Endothelial cell of umbilical vein (primary cell): ENCODE measurements around the gene CCND2.

ENCODE experiments used
- EZH2 ChIP-seq: IDR thresholded peaks from 2 replicates; pipeline ENCODE4 v1.6.1; 2012; ENCODE audit warnings: borderline replicate concordance, low read depth, mild to moderate bottlenecking, moderate library complexity, low read length, inconsistent platforms; ENCODE audit not compliant: severe bottlenecking
- FOS ChIP-seq: IDR thresholded peaks from 2 replicates; pipeline ENCODE4 v1.6.1; 2011; ENCODE audit warnings: mild to moderate bottlenecking, low read length, moderate library complexity, borderline replicate concordance; ENCODE audit not compliant: insufficient read depth
- GATA2 ChIP-seq: IDR thresholded peaks from 2 replicates; pipeline ENCODE4 v1.7.0; 2011; ENCODE audit warnings: low read depth, mild to moderate bottlenecking, moderate library complexity, mixed read lengths, low read length; ENCODE audit not compliant: insufficient read length, insufficient read depth
- JUN ChIP-seq: IDR thresholded peaks from 2 replicates; pipeline ENCODE4 v1.6.1; 2011; ENCODE audit warnings: borderline replicate concordance, low read depth; ENCODE audit not compliant: insufficient read length, insufficient read depth
- MAX ChIP-seq: IDR thresholded peaks from 2 replicates; pipeline ENCODE4 v1.6.1; 2011; ENCODE audit not compliant: insufficient read depth, insufficient read length
- MYC ChIP-seq: IDR thresholded peaks from one replicate; pipeline ENCODE4 v1.6.1; 2011; ENCODE audit warnings: mild to moderate bottlenecking, low read depth, low read length
- POLR2A ChIP-seq: IDR thresholded peaks from 2 replicates; pipeline ENCODE4 v1.6.1; 2012; ENCODE audit warnings: low read depth, mild to moderate bottlenecking, control low read depth, low read length
- POLR2AphosphoS5 ChIP-seq: IDR thresholded peaks from 2 replicates; pipeline ENCODE4 v1.6.1; 2012; ENCODE audit warnings: low read depth, mild to moderate bottlenecking, control low read depth, low read length, moderate library complexity; ENCODE audit not compliant: insufficient read depth
- TF ChIP-seq, protein P1 (sequence below), 2 donors: IDR thresholded peaks; 1 replicate in 1 of 2; 2 replicates in 1 of 2; pipeline ENCODE4 v1.5.1; 2011; ENCODE audit warnings: low read length in 2 of 2, mild to moderate bottlenecking in 2 of 2, moderate library complexity in 2 of 2, control low read depth in 1 of 2, inconsistent platforms in 1 of 2, low read depth in 1 of 2; ENCODE audit not compliant: insufficient read depth in 1 of 2; ENCODE audit errors: extremely low read depth in 1 of 2

DNA sequence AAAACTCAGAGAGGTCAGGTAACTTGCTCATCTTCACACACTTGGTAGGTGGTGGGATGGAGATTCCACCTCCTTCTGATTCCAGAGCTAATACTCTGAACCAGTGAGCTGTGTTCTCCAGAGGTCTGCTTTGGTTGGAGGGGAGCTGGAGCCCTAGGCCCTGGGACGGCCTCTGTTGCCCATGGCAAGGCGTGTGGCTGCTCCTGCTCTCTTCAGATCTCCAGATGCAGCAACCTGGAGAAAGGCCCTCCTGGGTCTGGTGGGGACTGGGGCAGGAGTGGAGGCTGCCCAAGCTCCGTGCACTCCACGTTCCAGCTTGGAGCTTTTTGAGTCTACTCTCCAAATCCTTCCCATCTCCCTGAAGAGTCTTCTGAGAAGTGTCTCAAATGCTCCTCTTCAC is 10.7 kb downstream of the CCND2 start:
- TF ChIP-seq, protein P1, sequence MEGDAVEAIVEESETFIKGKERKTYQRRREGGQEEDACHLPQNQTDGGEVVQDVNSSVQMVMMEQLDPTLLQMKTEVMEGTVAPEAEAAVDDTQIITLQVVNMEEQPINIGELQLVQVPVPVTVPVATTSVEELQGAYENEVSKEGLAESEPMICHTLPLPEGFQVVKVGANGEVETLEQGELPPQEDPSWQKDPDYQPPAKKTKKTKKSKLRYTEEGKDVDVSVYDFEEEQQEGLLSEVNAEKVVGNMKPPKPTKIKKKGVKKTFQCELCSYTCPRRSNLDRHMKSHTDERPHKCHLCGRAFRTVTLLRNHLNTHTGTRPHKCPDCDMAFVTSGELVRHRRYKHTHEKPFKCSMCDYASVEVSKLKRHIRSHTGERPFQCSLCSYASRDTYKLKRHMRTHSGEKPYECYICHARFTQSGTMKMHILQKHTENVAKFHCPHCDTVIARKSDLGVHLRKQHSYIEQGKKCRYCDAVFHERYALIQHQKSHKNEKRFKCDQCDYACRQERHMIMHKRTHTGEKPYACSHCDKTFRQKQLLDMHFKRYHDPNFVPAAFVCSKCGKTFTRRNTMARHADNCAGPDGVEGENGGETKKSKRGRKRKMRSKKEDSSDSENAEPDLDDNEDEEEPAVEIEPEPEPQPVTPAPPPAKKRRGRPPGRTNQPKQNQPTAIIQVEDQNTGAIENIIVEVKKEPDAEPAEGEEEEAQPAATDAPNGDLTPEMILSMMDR (IDR thresholded peaks at IDR 0.05; ENCODE audit: extremely low read depth in 1 of 2, insufficient read depth in 1 of 2, low read depth in 1 of 2, low read length in 2 of 2) = no peak
- TF ChIP-seq MAX (no peak), EZH2 (no peak), FOS (no peak), POLR2AphosphoS5 (no peak), POLR2A (no peak), GATA2 (no peak), JUN (no peak), MYC (no peak)
